ENCODE data around the gene CRK. TPM values are rescaled to one million over a fixed set of nuclear protein-coding genes. Genes with fewer than 3 reads are reported as not detected.

The CRK gene
- total RNA-seq, 1 donor from 2014 or later: 42.8 TPM

DNA sequence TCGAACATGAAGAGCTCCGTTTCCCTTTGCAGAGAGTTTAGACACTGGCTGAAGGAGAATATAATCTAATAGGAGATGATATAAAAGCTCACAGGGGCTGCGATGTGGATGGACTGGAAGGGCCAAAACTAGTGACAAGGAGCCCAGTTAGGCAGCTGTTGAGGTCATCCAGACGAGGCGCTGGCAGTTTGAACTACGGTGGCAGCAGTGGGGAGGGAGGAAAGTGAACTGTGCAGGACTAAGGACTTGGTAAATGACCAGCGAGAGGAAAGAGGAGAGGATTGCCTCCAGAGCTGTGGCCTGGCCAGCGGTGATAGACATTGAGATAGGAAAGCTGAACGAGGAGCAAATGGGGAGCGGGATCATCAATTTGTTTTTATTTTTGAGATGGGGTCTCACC is 41.4 kb downstream of the CRK start:
- peak overlapping the region in 1 of 3 donors; percentile 54 for H3K9ac ChIP-seq (ENCODE audit: low read depth in 1 of 3, low read length in 3 of 3)
- H3K4me1 ChIP-seq (ENCODE audit: control insufficient read depth in 3 of 3, insufficient read depth in 3 of 3, low read length in 3 of 3): peaks cover 10 to 17% (median 14%) of the 10 kb centered on the region in 3 donors
- H3K27me3 ChIP-seq (ENCODE audit: control insufficient read depth in 3 of 3, insufficient read depth in 3 of 3, low read length in 3 of 3): no peaks in the 10 kb centered on the region
- peak overlapping the region; percentile 43 for H3K27ac ChIP-seq (ENCODE audit: low read depth, low read length)
- H3K36me3 ChIP-seq (ENCODE audit: control insufficient read depth in 3 of 3, insufficient read depth in 3 of 3, low read length in 3 of 3): peaks cover 0 to 2% (median 1%) of the 10 kb centered on the region in 3 donors
- peak overlapping the region in 1 of 3 donors; percentile 35 for H3K4me3 ChIP-seq (ENCODE audit: low read length in 3 of 3)
- peaks cover 0 to 2% (median 0%) of the 10 kb centered on the region in 3 donors for H3K9me3 ChIP-seq (ENCODE audit: control insufficient read depth in 3 of 3, low read length in 3 of 3)

DNA sequence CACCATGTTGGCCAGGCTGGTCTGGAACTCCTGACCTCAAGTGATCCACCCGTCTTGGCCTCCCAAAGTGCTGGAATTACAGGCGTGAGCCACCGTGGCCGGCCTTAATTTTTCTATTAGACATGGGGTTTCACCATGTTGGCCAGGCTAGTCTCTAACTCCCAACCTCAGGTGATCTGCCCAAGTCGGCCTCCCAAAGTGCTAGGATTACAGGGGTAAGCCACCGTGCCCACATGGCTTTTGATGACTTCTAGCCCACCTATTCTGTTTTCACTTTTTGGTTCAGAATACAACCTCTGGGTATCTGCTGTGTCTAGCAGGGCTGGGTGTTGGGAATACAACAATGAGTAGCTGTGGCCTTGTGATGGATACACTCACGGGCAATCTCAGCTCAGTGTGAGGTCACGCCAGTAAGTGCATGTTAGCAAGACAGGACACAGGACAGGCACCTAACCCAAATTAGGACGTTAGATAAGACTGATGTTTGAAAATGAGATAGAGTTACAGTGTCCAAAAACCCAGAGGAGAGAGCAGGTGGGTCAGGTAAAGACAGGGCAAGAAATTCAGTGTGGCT is 41.9 kb downstream of the CRK start:
- H3K27ac ChIP-seq (ENCODE audit: low read depth, low read length): peak overlapping the region; percentile 43
- peaks cover 0 to 2% (median 0%) of the 10 kb centered on the region in 3 donors for H3K36me3 ChIP-seq (ENCODE audit: control insufficient read depth in 3 of 3, insufficient read depth in 3 of 3, low read length in 3 of 3)
- H3K27me3 ChIP-seq (ENCODE audit: control insufficient read depth in 3 of 3, insufficient read depth in 3 of 3, low read length in 3 of 3): no peaks in the 10 kb centered on the region
- H3K4me1 ChIP-seq (ENCODE audit: control insufficient read depth in 3 of 3, insufficient read depth in 3 of 3, low read length in 3 of 3): peaks cover 10 to 17% (median 14%) of the 10 kb centered on the region in 3 donors
- peak overlapping the region in 1 of 3 donors; percentile 54 for H3K9ac ChIP-seq (ENCODE audit: low read depth in 1 of 3, low read length in 3 of 3)
- peaks cover 0 to 2% (median 0%) of the 10 kb centered on the region in 3 donors for H3K9me3 ChIP-seq (ENCODE audit: control insufficient read depth in 3 of 3, low read length in 3 of 3)
- peak overlapping the region in 2 of 3 donors; percentile 4 to 35 for H3K4me3 ChIP-seq (ENCODE audit: low read length in 3 of 3)

DNA sequence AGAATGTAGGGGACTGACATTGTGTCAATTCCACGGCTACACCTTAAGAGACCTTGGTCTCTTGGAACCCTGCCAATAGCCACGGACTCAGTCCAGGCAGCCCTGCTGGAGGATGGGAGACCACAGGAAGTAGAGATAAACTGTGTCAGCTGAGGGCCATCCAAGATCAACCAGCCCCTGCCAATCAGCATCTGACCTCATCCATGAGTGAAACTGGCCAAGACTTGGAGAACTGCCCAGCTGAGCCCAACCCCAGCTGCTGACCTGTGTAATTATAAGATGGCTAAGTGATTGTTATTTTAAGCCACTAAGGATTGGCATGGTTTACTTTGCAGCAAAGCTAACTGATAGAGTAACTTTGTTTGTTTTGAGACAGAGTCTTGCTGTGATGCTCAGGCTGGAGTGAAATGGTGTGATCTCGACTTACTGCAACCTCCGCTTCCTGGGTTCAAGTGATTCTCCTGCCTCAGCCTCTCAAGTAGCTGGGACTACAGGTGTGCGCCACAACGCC is 42.7 kb downstream of the CRK start:
- Histone ChIP-seq H3K4me3 (ENCODE audit: low read length in 3 of 3) (no peak overlapping the region), H3K4me1 (ENCODE audit: control insufficient read depth in 3 of 3, insufficient read depth in 3 of 3, low read length in 3 of 3) (peaks cover 10 to 17% (median 14%) of the 10 kb centered on the region in 3 donors), H3K9me3 (ENCODE audit: control insufficient read depth in 3 of 3, low read length in 3 of 3) (peaks cover 0 to 2% (median 0%) of the 10 kb centered on the region in 3 donors), H3K27ac (ENCODE audit: low read depth, low read length) (no peak overlapping the region), H3K36me3 (ENCODE audit: control insufficient read depth in 3 of 3, insufficient read depth in 3 of 3, low read length in 3 of 3) (peaks cover 0 to under 1% (median 0%) of the 10 kb centered on the region in 3 donors), H3K27me3 (ENCODE audit: control insufficient read depth in 3 of 3, insufficient read depth in 3 of 3, low read length in 3 of 3) (no peaks in the 10 kb centered on the region), H3K9ac (ENCODE audit: low read depth in 1 of 3, low read length in 3 of 3) (no peak overlapping the region)

DNA sequence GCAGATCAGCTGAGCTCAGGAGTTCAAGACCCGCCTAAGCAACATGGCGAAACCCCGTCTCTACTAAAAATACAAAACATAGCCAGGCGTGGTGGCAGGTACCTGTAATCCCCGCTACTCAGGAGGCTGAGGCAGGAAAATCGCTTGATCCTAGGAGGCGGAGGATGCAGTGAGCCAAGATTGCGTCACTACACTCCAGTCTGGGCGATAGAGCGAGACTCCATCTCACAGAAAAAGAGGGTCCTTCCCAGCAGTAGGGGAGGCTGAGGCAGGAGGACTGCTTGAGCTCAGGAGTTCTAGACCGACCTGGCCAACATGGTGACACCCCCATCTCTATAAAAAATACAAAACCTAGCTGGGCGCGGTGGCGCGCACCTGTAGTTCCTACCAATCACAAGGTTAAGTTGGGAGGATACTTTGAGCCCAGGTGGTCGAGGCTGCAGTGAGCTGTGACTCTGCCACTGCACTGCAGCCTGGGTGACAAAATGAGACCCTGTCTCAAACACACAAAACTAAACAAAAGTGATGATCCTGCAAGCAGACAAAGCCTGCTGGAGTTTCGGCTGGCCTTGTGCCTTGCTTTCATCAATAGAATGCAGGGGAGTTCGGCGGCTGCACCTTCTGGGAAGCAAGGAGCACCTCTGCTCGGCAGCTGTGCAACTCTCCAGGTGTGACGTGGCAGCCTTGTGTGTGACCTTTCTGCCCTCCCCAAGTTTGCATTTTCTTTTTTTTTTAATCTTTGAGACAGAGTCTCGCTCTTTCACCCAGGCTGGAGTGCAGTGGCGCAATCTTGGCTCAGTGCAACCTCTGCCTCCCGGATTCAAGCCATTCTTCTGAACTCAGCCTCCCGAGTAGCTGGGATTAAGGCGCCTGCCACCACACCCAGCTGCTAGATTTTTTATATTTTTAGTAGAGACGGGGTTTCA is 43.6 kb downstream of the CRK start:
- no peaks in the 10 kb centered on the region for H3K36me3 ChIP-seq (ENCODE audit: control insufficient read depth in 3 of 3, insufficient read depth in 3 of 3, low read length in 3 of 3)
- H3K4me3 ChIP-seq (ENCODE audit: low read length in 3 of 3): no peak overlapping the region
- no peaks in the 10 kb centered on the region for H3K27me3 ChIP-seq (ENCODE audit: control insufficient read depth in 3 of 3, insufficient read depth in 3 of 3, low read length in 3 of 3)
- peaks cover 0 to 2% (median 0%) of the 10 kb centered on the region in 3 donors for H3K9me3 ChIP-seq (ENCODE audit: control insufficient read depth in 3 of 3, low read length in 3 of 3)
- no peak overlapping the region for H3K27ac ChIP-seq (ENCODE audit: low read depth, low read length)
- no peak overlapping the region for H3K9ac ChIP-seq (ENCODE audit: low read depth in 1 of 3, low read length in 3 of 3)
- peaks cover 10 to 17% (median 14%) of the 10 kb centered on the region in 3 donors for H3K4me1 ChIP-seq (ENCODE audit: control insufficient read depth in 3 of 3, insufficient read depth in 3 of 3, low read length in 3 of 3)

DNA sequence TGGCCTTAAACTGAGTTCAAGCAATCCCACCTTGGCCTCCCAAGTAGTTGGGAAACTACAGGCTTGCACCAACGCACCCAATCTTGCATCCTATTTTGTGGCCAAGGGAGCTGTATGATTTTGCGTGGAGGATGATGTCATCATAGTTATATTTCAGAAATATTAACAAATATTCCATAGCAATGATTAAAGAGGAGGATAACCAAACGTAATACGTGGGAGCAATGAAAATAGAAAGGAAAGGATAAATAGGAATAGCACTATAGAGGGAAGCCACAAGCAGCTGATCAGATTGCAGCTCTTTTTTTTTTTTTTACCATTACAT is 53.8 kb downstream of the CRK start:
- Histone ChIP-seq H3K4me3 (ENCODE audit: low read length in 3 of 3) (no peak overlapping the region), H3K36me3 (ENCODE audit: control insufficient read depth in 3 of 3, insufficient read depth in 3 of 3, low read length in 3 of 3) (no peaks in the 10 kb centered on the region), H3K27ac (ENCODE audit: low read depth, low read length) (no peak overlapping the region), H3K4me1 (ENCODE audit: control insufficient read depth in 3 of 3, insufficient read depth in 3 of 3, low read length in 3 of 3) (peaks cover 8 to 19% (median 18%) of the 10 kb centered on the region in 3 donors), H3K9me3 (ENCODE audit: control insufficient read depth in 3 of 3, low read length in 3 of 3) (no peaks in the 10 kb centered on the region), H3K9ac (ENCODE audit: low read depth in 1 of 3, low read length in 3 of 3) (no peak overlapping the region), H3K27me3 (ENCODE audit: control insufficient read depth in 3 of 3, insufficient read depth in 3 of 3, low read length in 3 of 3) (no peaks in the 10 kb centered on the region)

DNA sequence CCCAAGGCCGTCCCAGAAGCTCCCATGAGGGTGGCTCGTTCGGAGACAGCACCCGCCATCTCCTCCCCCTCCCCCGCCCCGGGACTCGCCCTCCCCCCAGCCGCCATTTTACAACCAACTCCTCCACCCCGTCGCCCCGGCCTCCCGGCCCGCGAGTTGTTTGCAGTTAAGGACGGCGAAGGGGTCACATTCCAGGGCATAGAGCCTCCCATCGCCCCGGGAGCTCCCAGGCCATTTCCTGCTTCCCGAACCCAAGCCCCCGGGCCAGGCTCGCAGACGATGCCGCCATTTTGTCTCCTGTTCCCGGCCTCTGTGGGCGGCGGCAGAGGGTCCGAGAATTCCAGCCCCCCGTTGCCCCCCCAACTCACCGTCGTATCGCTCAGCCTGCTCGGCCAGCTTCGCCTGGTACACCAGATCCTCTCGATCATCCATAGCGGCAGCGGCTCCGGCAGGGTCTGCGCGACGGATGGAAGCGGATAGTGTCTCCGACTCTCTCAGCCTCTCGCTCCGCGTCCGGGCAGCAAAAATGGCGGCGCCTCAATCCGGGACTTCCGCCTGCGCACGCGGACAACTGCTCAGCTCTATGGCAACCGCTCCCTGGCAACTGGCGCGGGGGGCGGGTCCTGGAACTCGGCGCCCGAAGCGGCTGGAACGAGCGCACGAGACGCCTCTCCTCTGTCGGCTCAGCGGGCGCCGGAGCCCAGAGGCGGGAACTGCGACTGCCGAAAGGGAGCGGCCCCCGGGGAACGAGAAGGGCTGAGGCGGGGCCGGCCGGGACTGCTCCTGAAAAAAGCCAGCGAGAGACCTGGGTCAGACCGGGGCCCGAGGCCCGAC is 56.1 kb downstream of the CRK start, which contains the start of gene YWHAE:
Gene YWHAE, minus strand, starts transcription at position 544 of the 834 bp plus-strand sequence. Its CDS starts 112 bp downstream, at position 432.
- peak within 1 kb of the TSS; percentile 96 for H3K27ac ChIP-seq (ENCODE audit: low read depth, low read length)
- H3K27me3 ChIP-seq (ENCODE audit: control insufficient read depth in 3 of 3, insufficient read depth in 3 of 3, low read length in 3 of 3): no peaks in the 10 kb centered on the region
- peak within 1 kb of the TSS; percentile 91 to 95 (median 95) for H3K4me3 ChIP-seq (ENCODE audit: low read length in 3 of 3)
- H3K4me1 ChIP-seq (ENCODE audit: control insufficient read depth in 3 of 3, insufficient read depth in 3 of 3, low read length in 3 of 3): peaks cover 8 to 23% (median 23%) of the 10 kb centered on the region in 3 donors
- no peaks in the 10 kb centered on the region for H3K9me3 ChIP-seq (ENCODE audit: control insufficient read depth in 3 of 3, low read length in 3 of 3)
- no peaks in the 10 kb centered on the region for H3K36me3 ChIP-seq (ENCODE audit: control insufficient read depth in 3 of 3, insufficient read depth in 3 of 3, low read length in 3 of 3)
- H3K9ac ChIP-seq (ENCODE audit: low read depth in 1 of 3, low read length in 3 of 3): peak within 1 kb of the TSS; percentile 86 to 96 (median 91)

DNA sequence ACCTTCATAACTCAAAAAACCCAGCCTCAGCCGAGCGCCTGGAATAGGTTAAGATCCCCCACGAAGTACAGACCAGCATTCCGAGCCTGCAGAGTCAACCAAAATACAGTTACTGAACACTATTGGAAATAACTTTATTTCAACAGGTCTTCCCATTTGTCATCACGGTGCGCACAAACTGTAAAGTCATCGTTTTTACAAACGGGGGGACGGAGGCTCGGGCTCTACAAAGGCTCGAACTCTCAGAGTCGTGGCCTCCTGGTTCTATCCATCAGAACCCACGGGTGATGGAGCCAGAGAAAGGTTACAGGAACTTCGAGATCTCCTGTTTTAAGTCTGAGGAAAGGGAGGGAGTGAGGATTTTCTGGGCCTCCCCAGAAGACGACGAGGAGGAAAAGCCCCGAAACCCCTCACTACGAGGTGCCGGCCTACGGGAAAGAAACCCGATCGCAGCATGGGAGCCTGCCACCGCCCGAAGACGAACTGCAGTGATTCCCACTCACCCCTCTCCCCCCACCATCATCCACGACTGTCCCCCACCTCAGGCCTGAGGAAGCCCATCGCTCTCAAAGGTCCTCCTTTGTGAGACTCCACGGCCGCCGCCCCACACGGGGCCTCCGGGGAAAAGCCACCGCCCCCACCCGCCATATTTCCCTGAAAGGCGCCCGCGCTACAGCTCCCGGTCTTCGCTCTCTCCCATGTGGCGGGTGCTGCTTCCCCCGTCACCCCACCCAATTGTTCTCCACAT is 56.9 kb downstream of the CRK start:
- Histone ChIP-seq H3K36me3 (ENCODE audit: control insufficient read depth in 3 of 3, insufficient read depth in 3 of 3, low read length in 3 of 3) (no peaks in the 10 kb centered on the region), H3K9ac (ENCODE audit: low read depth in 1 of 3, low read length in 3 of 3) (peak overlapping the region; percentile 86 to 96 (median 91)), H3K27ac (ENCODE audit: low read depth, low read length) (peak overlapping the region; percentile 96), H3K4me1 (ENCODE audit: control insufficient read depth in 3 of 3, insufficient read depth in 3 of 3, low read length in 3 of 3) (peaks cover 15 to 26% (median 23%) of the 10 kb centered on the region in 3 donors), H3K9me3 (ENCODE audit: control insufficient read depth in 3 of 3, low read length in 3 of 3) (no peaks in the 10 kb centered on the region), H3K27me3 (ENCODE audit: control insufficient read depth in 3 of 3, insufficient read depth in 3 of 3, low read length in 3 of 3) (no peaks in the 10 kb centered on the region), H3K4me3 (ENCODE audit: low read length in 3 of 3) (peak overlapping the region; percentile 91 to 95 (median 95))

DNA sequence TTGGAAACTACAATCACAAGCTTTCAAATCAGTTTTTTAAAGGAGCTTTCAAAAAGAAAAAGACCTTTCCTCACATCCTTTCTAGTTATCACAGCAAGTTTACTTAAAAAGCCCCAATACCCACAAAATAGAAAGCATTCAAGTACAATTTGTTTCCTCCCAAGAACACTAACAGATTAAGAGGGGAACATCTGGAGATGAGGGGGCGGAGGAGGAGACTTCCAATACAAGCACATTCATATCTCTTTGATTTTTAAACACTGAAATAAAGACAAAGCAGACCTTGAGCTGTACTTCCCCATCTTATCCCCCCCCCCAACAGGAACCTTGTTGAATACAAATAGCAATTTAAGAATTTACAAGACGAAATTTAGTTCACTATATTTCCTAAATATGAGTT is 58.0 kb downstream of the CRK start:
- Histone ChIP-seq H3K9ac (ENCODE audit: low read depth in 1 of 3, low read length in 3 of 3) (peak overlapping the region; percentile 86 to 96 (median 91)), H3K4me3 (ENCODE audit: low read length in 3 of 3) (peak overlapping the region; percentile 91 to 95 (median 95)), H3K4me1 (ENCODE audit: control insufficient read depth in 3 of 3, insufficient read depth in 3 of 3, low read length in 3 of 3) (peaks cover 21 to 35% (median 32%) of the 10 kb centered on the region in 3 donors), H3K27me3 (ENCODE audit: control insufficient read depth in 3 of 3, insufficient read depth in 3 of 3, low read length in 3 of 3) (no peaks in the 10 kb centered on the region), H3K9me3 (ENCODE audit: control insufficient read depth in 3 of 3, low read length in 3 of 3) (no peaks in the 10 kb centered on the region), H3K27ac (ENCODE audit: low read depth, low read length) (peak overlapping the region; percentile 96), H3K36me3 (ENCODE audit: control insufficient read depth in 3 of 3, insufficient read depth in 3 of 3, low read length in 3 of 3) (no peaks in the 10 kb centered on the region)
